ENCODE data around the gene UBAP2L. TPM values are rescaled to one million over a fixed set of nuclear protein-coding genes. Genes with fewer than 3 reads are reported as not detected.
A peak's percentile ranks its signal among the peaks of the same experiment; 100 is the strongest.

The UBAP2L gene
- total and polyA plus RNA-seq, 9 of the 15 experiments (the other 6 are each of a cell fraction or from before 2014, with no cell fraction given) = 75.0 to 245 (median 119) TPM

GRCh38 chr1:154276797-154277196 lies 56.0 kb downstream of the UBAP2L start:
- H3K4me1 ChIP-seq (replicated peaks in 1 of 2; ENCODE audit: control insufficient read depth in 2 of 2, insufficient read depth in 2 of 2, low read length in 2 of 2) = peaks cover 3 to 5% of the 10 kb centered on the region in 2 experiments; a peak in 4 of 5 replicates
- DNase-seq (ENCODE audit: extremely low read depth in 1 of 4, low spot score in 3 of 4) (peak in 1 of 4 experiments; percentile 65), ATAC-seq (peak; percentile 35), FAIRE-seq (peak; percentile 19)
- no TSS peak for BruUV-seq (replicated peaks)
- no peak overlapping the region for H3K9ac ChIP-seq (ENCODE audit: insufficient read depth in 1 of 2, low read depth in 2 of 2, low read length in 2 of 2)
- H2AFZ ChIP-seq (ENCODE audit: low read depth, low read length) = no peak overlapping the region
- ChIA-PET POLR2A (interaction anchor here (1.1 kb wide), 1 partner anchor 58 kb away, joined by 4 read pairs; no protein-coding TSS in a partner anchor), CTCF (ENCODE audit: low intra/inter-chr PET ratio) (interaction anchor here (0.5 to 1.4 kb wide), 5 partner anchors 58 to 203 kb away, joined by 3 to 5 read pairs (median 3); no protein-coding TSS in a partner anchor)
- H4K20me1 ChIP-seq (replicated peaks; ENCODE audit: control insufficient read depth, insufficient read depth, low read length) = no peaks in the 10 kb centered on the region
- H3K9me3 ChIP-seq (replicated peaks; ENCODE audit: control insufficient read depth, insufficient read depth, low read depth, low read length) = no peaks in the 10 kb centered on the region
- H3K36me3 ChIP-seq (ENCODE audit: control insufficient read depth, insufficient read depth, low read length) = peaks cover 24% of the 10 kb centered on the region; the same call in 2 of the 3 replicates
- H3K4me3 ChIP-seq = no peak overlapping the region
- H3K4me2 ChIP-seq (ENCODE audit: insufficient read depth, low read length) = no peak overlapping the region
- intact Hi-C loops (cut with micrococcal nuclease) = loop anchor here (1.0 to 10.0 kb wide), 2 partner anchors 59 to 188 kb away; no protein-coding TSS in a partner anchor
- in situ Hi-C loops (cut with MboI) = loop anchor here (5.0 kb wide), 1 partner anchor 61 kb away; no protein-coding TSS in a partner anchor
- no peak overlapping the region for H3K27ac ChIP-seq (ENCODE audit: extremely low read depth, low read depth, low read length)
- H3K9me1 ChIP-seq (ENCODE audit: control insufficient read depth, insufficient read depth, low read length) = peaks cover 5% of the 10 kb centered on the region
- H3K27me3 ChIP-seq (ENCODE audit: control insufficient read depth in 2 of 2, insufficient read depth in 2 of 2, low read length in 2 of 2) = no peaks in the 10 kb centered on the region; a peak in 1 of 5 replicates
- H3K79me2 ChIP-seq (ENCODE audit: control insufficient read depth, insufficient read depth, low read length) = peaks cover 17% of the 10 kb centered on the region
- WGBS (ENCODE audit: insufficient coverage, low coverage, missing lambda C conversion rate) = 73% methylated on average over 6 of the region's 7 CpGs
- TF ChIP-seq NCOA4 (IDR thresholded peaks at IDR 0.05; ENCODE audit: partially characterized antibody) (no peak), MAZ (CRISPR knock-in tag; conservative IDR thresholded peaks at IDR 0.05 in 1 of 2, IDR thresholded peaks at IDR 0.05 in 1 of 2) (0 out of 4 replicates have a peak, but pooled peaks of 1 of the 2 experiments have one; percentile 29), E2F5 (CRISPR knock-in tag; IDR thresholded peaks at IDR 0.05) (no peak), EP400 (IDR thresholded peaks at IDR 0.05) (0 out of 2 replicates have a peak, but pooled peaks have one; percentile 28), DEAF1 (CRISPR knock-in tag; IDR thresholded peaks at IDR 0.05) (peak; percentile 81), MYBL2 (IDR thresholded peaks at IDR 0.05; ENCODE audit: low read depth) (no peak), MYBL2 (CRISPR knock-in tag; IDR thresholded peaks at IDR 0.05; ENCODE audit: borderline replicate concordance) (no peak), STAG1 (CRISPR knock-in tag; IDR thresholded peaks at IDR 0.05; ENCODE audit: borderline replicate concordance) (peak; percentile 58; the same call in 1 of the 2 replicates), ZBTB7A (IDR thresholded peaks at IDR 0.05; ENCODE audit: borderline replicate concordance, control insufficient read depth, low read depth, low read length) (peak; percentile 32; the same call in 1 of the 2 replicates), BCOR (IDR thresholded peaks at IDR 0.05) (0 out of 2 replicates have a peak, but pooled peaks have one; percentile 15), ZNF75A (CRISPR knock-in tag; IDR thresholded peaks at IDR 0.05) (no peak)
